Measurements from ENCODE around the gene NPIPA5. TPM values are rescaled to one million over a fixed set of nuclear protein-coding genes. Genes with fewer than 3 reads are reported as not detected.
"Not testable (repeated sequence)": the region's sequence is repeated elsewhere in the genome, so short reads cannot be mapped to it uniquely, and the experiment has no call there.

NPIPA5 gene
- 2.8 and 5.0 TPM in 2 replicates for total RNA-seq (ENCODE audit: low replicate concordance)
- long read RNA-seq: 0 reads

DNA sequence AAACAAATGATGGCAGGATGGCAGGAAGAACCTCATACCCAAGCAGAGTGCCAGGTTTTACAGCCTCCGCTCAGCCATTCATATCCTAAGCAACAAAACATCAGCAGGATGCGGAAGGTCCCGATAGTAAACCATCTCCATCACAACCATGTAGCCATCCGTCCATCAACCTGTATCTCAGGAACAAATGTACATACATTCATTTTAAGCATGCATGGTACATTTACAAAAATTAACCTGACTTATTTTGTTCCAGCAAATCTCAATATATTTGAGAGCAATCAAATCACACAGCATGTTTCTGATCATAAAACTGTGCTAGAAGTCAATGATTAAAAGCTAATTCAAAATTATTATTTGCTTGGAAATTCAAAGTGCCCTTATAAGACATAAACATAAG is at the start of gene NPIPA5:
Gene NPIPA5 (minus strand): TSS at position 101 of the 400 bp plus-strand sequence. CDS start 0 bp downstream, at position 101.
- not testable (repeated sequence) for H3K9me3 Mint-ChIP-seq; H3K36me3 Mint-ChIP-seq; H3K4me1 Mint-ChIP-seq (ENCODE audit: unreplicated experiment); H3K27ac Mint-ChIP-seq; H3K4me3 Mint-ChIP-seq; H3K27me3 Mint-ChIP-seq; DNase-seq (ENCODE audit: extremely low spot score, unreplicated experiment)

DNA sequence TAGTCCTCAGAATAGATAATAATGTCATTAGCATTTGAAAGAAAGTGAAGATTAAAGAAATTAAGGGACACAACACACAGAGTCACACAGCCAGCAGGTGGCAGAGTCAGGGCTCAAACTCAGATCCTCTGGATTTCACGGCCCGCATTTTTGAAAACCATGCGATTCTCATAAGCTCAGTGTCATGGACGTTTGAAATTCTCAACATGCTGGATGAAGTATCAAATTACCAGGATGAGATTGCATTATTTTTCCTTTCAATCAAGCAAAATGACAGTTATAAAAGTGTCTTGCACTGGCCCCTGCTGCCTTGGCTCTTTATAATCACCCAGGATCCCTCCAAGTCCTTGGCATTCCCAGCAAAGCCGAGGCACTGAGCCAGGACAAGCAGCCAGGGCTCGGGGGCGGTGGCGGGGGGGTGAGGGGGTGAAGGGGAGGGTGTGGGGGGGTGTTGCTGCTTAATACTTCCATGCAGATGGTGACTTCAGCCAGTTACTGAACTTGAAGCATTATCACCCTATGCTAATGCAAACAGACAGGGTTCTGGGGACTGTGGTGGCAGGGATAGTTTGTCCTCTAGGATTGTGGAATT is 49.6 kb upstream of the NPIPA5 start:
- no peak for DNase-seq (ENCODE audit: extremely low spot score, unreplicated experiment)
- Mint-ChIP-seq H3K4me3 (no peak overlapping the region), H3K27ac (no peak overlapping the region), H3K27me3 (no peaks in the 10 kb centered on the region), H3K36me3 (no peaks in the 10 kb centered on the region), H3K4me1 (ENCODE audit: unreplicated experiment) (no peaks in the 10 kb centered on the region), H3K9me3 (no peaks in the 10 kb centered on the region)
- TF ChIP-seq CTCF (conservative IDR thresholded peaks at IDR 0.05): peak; percentile 69

DNA sequence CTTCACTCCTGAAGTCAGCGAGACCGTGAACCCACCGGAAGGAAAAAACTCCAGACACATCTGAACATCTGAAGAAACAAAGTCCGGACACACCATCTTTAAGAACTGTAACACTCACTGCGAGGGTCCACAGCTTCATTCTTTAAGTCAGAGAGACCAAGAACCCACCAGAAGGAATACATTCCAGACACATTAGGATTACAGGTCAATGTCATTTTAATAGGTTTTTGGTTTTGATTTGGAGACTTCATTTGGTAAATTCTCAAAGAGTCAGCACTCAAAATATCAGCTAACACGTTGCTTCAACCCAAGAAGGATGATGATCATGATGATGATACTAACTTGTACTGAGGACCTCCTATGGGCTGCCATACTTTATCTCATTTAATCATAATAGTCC is 48.7 kb upstream of the NPIPA5 start:
- H3K27ac Mint-ChIP-seq: no peak overlapping the region
- no peak for TF ChIP-seq CTCF (conservative IDR thresholded peaks at IDR 0.05)
- H3K27me3 Mint-ChIP-seq: no peaks in the 10 kb centered on the region
- H3K4me3 Mint-ChIP-seq: no peak overlapping the region
- H3K4me1 Mint-ChIP-seq (ENCODE audit: unreplicated experiment): no peaks in the 10 kb centered on the region
- no peaks in the 10 kb centered on the region for H3K36me3 Mint-ChIP-seq
- no peaks in the 10 kb centered on the region for H3K9me3 Mint-ChIP-seq
- DNase-seq (ENCODE audit: extremely low spot score, unreplicated experiment): no peak

DNA sequence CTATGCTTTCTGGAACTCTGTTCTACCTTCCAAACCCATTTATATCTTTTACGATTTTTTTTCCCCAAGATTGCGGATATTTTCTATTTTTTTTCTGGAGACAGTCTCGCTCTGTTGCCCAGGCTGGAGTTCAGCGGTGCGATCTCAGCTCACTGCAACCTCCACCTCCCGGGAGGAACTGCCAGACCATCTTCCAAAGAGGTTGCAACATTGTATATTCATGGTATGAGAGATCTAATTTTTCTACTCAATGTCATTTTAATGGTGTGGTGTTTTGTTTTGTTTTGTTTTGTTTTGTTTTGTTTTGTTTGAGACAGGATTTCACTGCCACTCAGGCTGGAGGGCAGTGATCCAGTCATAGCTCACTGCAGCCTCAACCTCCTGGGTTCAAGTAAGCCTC is 47.8 kb upstream of the NPIPA5 start:
- H3K36me3 Mint-ChIP-seq: no peaks in the 10 kb centered on the region
- H3K4me3 Mint-ChIP-seq: no peak overlapping the region
- TF ChIP-seq CTCF (conservative IDR thresholded peaks at IDR 0.05): no peak
- DNase-seq (ENCODE audit: extremely low spot score, unreplicated experiment): no peak
- H3K27ac Mint-ChIP-seq: no peak overlapping the region
- no peaks in the 10 kb centered on the region for H3K27me3 Mint-ChIP-seq
- H3K9me3 Mint-ChIP-seq: no peaks in the 10 kb centered on the region
- H3K4me1 Mint-ChIP-seq (ENCODE audit: unreplicated experiment): no peaks in the 10 kb centered on the region

- no peak for DNase-seq (ENCODE audit: extremely low spot score, unreplicated experiment)
- no peak for TF ChIP-seq CTCF (conservative IDR thresholded peaks at IDR 0.05)
- Mint-ChIP-seq H3K27ac (no peak overlapping the region), H3K36me3 (no peaks in the 10 kb centered on the region), H3K9me3 (no peaks in the 10 kb centered on the region), H3K4me3 (no peak overlapping the region), H3K27me3 (no peaks in the 10 kb centered on the region), H3K4me1 (ENCODE audit: unreplicated experiment) (no peaks in the 10 kb centered on the region)
These were observed 44.1 kb upstream of the NPIPA5 start for GRCh38 chr16:15422222-15422621.

GRCh38 chr16:15421696-15422095 is 43.6 kb upstream of the NPIPA5 start:
- not testable (repeated sequence) for H3K27ac Mint-ChIP-seq; H3K4me1 Mint-ChIP-seq (ENCODE audit: unreplicated experiment); H3K36me3 Mint-ChIP-seq; H3K4me3 Mint-ChIP-seq; H3K27me3 Mint-ChIP-seq; H3K9me3 Mint-ChIP-seq; DNase-seq (ENCODE audit: extremely low spot score, unreplicated experiment)

GRCh38 chr16:15418206-15418605 is 40.1 kb upstream of the NPIPA5 start:
- no peak overlapping the region for H3K27ac Mint-ChIP-seq
- H3K4me1 Mint-ChIP-seq (ENCODE audit: unreplicated experiment): no peaks in the 10 kb centered on the region
- H3K36me3 Mint-ChIP-seq: no peaks in the 10 kb centered on the region
- DNase-seq (ENCODE audit: extremely low spot score, unreplicated experiment): no peak
- no peaks in the 10 kb centered on the region for H3K9me3 Mint-ChIP-seq
- TF ChIP-seq CTCF (conservative IDR thresholded peaks at IDR 0.05): no peak
- H3K4me3 Mint-ChIP-seq: no peak overlapping the region
- no peaks in the 10 kb centered on the region for H3K27me3 Mint-ChIP-seq

Measured in type B pancreatic cell (in vitro differentiated cells).